ENCODE results near the gene CISH. TPM values are rescaled to one million over a fixed set of nuclear protein-coding genes. Genes with fewer than 3 reads are reported as not detected.

Gene CISH
- total RNA-seq, 1 experiment from 2014 or later: 0.57 TPM

- BruUV-seq (replicated peaks): no TSS peak
- Histone ChIP-seq H3K36me3 (ENCODE audit: control insufficient read depth, insufficient read depth, low read length) (no peaks in the 10 kb centered on the region), H3K9me3 (ENCODE audit: control insufficient read depth, insufficient read depth, low read depth, low read length) (no peaks in the 10 kb centered on the region), H3K4me3 (ENCODE audit: low read depth in 2 of 2, low read length in 2 of 2) (no peak overlapping the region), H3K4me1 (ENCODE audit: control insufficient read depth, insufficient read depth, low read length) (no peaks in the 10 kb centered on the region), H3K27ac (ENCODE audit: low read length) (no peak overlapping the region), H3K27me3 (ENCODE audit: control insufficient read depth, insufficient read depth, low read length) (no peaks in the 10 kb centered on the region)
- DNase-seq (ENCODE audit: low read depth, low spot score): no peak
- intact Hi-C loops (cut with micrococcal nuclease; ENCODE audit: unreplicated experiment): no loop called here
- TF ChIP-seq TCF7L2 (IDR thresholded peaks at IDR 0.05; ENCODE audit: low read depth, low read length): no peak
- TF ChIP-seq REST (IDR thresholded peaks at IDR 0.05; ENCODE audit: insufficient read depth in 1 of 2, low read depth in 2 of 2, low read length in 1 of 2): no peak
- TF ChIP-seq SIN3A (IDR thresholded peaks at IDR 0.05; ENCODE audit: borderline replicate concordance, insufficient read depth, low read depth, low read length): no peak
- TF ChIP-seq POLR2AphosphoS5 (IDR thresholded peaks at IDR 0.05; ENCODE audit: low read depth, low read length): no peak
- TF ChIP-seq, protein P1, sequence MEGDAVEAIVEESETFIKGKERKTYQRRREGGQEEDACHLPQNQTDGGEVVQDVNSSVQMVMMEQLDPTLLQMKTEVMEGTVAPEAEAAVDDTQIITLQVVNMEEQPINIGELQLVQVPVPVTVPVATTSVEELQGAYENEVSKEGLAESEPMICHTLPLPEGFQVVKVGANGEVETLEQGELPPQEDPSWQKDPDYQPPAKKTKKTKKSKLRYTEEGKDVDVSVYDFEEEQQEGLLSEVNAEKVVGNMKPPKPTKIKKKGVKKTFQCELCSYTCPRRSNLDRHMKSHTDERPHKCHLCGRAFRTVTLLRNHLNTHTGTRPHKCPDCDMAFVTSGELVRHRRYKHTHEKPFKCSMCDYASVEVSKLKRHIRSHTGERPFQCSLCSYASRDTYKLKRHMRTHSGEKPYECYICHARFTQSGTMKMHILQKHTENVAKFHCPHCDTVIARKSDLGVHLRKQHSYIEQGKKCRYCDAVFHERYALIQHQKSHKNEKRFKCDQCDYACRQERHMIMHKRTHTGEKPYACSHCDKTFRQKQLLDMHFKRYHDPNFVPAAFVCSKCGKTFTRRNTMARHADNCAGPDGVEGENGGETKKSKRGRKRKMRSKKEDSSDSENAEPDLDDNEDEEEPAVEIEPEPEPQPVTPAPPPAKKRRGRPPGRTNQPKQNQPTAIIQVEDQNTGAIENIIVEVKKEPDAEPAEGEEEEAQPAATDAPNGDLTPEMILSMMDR (IDR thresholded peaks at IDR 0.05): no peak
- in situ Hi-C loops (cut with HindIII; ENCODE audit: low pct_unique_long_range_greater_than_20kb, low sequenced_read_pairs): no loop called here
- ChIA-PET POLR2A (no interaction called here), CTCF (interaction anchor here (1.4 kb wide), 1 partner anchor 33 kb away, joined by 3 read pairs; no protein-coding TSS in a partner anchor)
- no peak for ATAC-seq
These were observed 37.4 kb upstream of the CISH start for GRCh38 chr3:50648944-50649343.

- in situ Hi-C loops (cut with HindIII; ENCODE audit: low pct_unique_long_range_greater_than_20kb, low sequenced_read_pairs) (no loop called here), intact Hi-C loops (cut with micrococcal nuclease; ENCODE audit: unreplicated experiment) (no loop called here)
- H3K9me3 ChIP-seq (ENCODE audit: control insufficient read depth, insufficient read depth, low read depth, low read length): no peaks in the 10 kb centered on the region
- H3K27me3 ChIP-seq (ENCODE audit: control insufficient read depth, insufficient read depth, low read length): no peaks in the 10 kb centered on the region
- BruUV-seq (replicated peaks): no TSS peak
- H3K36me3 ChIP-seq (ENCODE audit: control insufficient read depth, insufficient read depth, low read length): no peaks in the 10 kb centered on the region
- DNase-seq (ENCODE audit: low read depth, low spot score) (no peak), ATAC-seq (no peak)
- ChIA-PET POLR2A (no interaction called here), CTCF (interaction anchor here (1.4 kb wide), 1 partner anchor 32 kb away, joined by 3 read pairs; no protein-coding TSS in a partner anchor)
- no peaks in the 10 kb centered on the region for H3K4me1 ChIP-seq (ENCODE audit: control insufficient read depth, insufficient read depth, low read length)
- TF ChIP-seq REST (IDR thresholded peaks at IDR 0.05; ENCODE audit: insufficient read depth in 1 of 2, low read depth in 2 of 2, low read length in 1 of 2) (no peak), TCF7L2 (IDR thresholded peaks at IDR 0.05; ENCODE audit: low read depth, low read length) (no peak), SIN3A (IDR thresholded peaks at IDR 0.05; ENCODE audit: borderline replicate concordance, insufficient read depth, low read depth, low read length) (no peak), POLR2AphosphoS5 (IDR thresholded peaks at IDR 0.05; ENCODE audit: low read depth, low read length) (no peak)
- TF ChIP-seq, protein P1 (IDR thresholded peaks at IDR 0.05): no peak
- H3K4me3 ChIP-seq (ENCODE audit: low read depth in 2 of 2, low read length in 2 of 2): no peak overlapping the region
- H3K27ac ChIP-seq (ENCODE audit: low read length): no peak overlapping the region
These were observed 36.7 kb upstream of the CISH start for GRCh38 chr3:50648313-50648712.
